MCF 10A (cell line): ENCODE results near the gene BMP2. TPM values are rescaled to one million over a fixed set of nuclear protein-coding genes. Genes with fewer than 3 reads are reported as not detected.

Experiments used
- BruUV-seq: library from RNA; stranded (reverse); fragments of 400-500 nt; replicated peaks from 2 replicates; lab custom pipeline; 2021; lab: Mats Ljungman, UMichigan
- CTCF ChIA-PET: fragments of 300-600 bp; sonication (Branson Sonifier 250); formaldehyde crosslinking; extraction: SDS; loops from one replicate; lab custom pipeline; 2021; ENCODE audit warnings: antibody characterized with exemption, inconsistent platforms; lab: Yijun Ruan, JAX
- POLR2A ChIA-PET: fragments of 300-600, 350-650 bp; sonication (Branson Sonifier 250); formaldehyde crosslinking; extraction: SDS; loops from one replicate; lab custom pipeline; 2020; ENCODE audit warnings: antibody characterized with exemption, inconsistent platforms; lab: Yijun Ruan, JAX
- DNase-seq: peaks from one replicate; pipeline ENCODE4 v3.0.0-alpha.2; 2018; ENCODE audit not compliant: unreplicated experiment
- H3K27ac Mint-ChIP-seq: one replicate; pipeline ENCODE4 v1.8.0; 2022; ENCODE audit warnings: mild to moderate bottlenecking, low read depth, mixed read lengths; ENCODE audit not compliant: unreplicated experiment
- H3K27me3 Mint-ChIP-seq: one replicate; pipeline ENCODE4 v1.8.0; 2022; ENCODE audit warnings: mixed read lengths; ENCODE audit not compliant: insufficient read depth, unreplicated experiment
- H3K36me3 Mint-ChIP-seq: one replicate; pipeline ENCODE4 v1.8.0; 2022; ENCODE audit warnings: mild to moderate bottlenecking, moderate library complexity, mixed read lengths; ENCODE audit not compliant: insufficient read depth, unreplicated experiment
- H3K4me1 Mint-ChIP-seq: one replicate; pipeline ENCODE4 v1.8.0; 2022; ENCODE audit warnings: mixed read lengths; ENCODE audit not compliant: insufficient read depth, unreplicated experiment
- H3K4me3 Mint-ChIP-seq: one replicate; pipeline ENCODE4 v1.8.0; 2022; ENCODE audit warnings: mild to moderate bottlenecking, moderate library complexity, mixed read lengths; ENCODE audit not compliant: unreplicated experiment
- H3K9me3 Mint-ChIP-seq: one replicate; pipeline ENCODE4 v1.8.0; 2022; ENCODE audit warnings: mixed read lengths; ENCODE audit not compliant: unreplicated experiment
- CTCF ChIP-seq: fragments of 200-600 bp; IDR thresholded peaks from one replicate; pipeline ENCODE4 v1.8.0; 2022; ENCODE audit warnings: antibody characterized with exemption, mild to moderate bottlenecking; ENCODE audit not compliant: unreplicated experiment
- intact Hi-C: fragments of 100-400 bp; cut with micrococcal nuclease; formaldehyde crosslinking; loops from 2 replicates; pipeline ENCODE4 v1.14.1; 2022
- total RNA-seq: library from RNA; stranded (reverse); gene quantifications from 2 replicates; pipeline ENCODE4 v1.2.3, GENCODE V29; 2022

Gene BMP2
- total RNA-seq, 1 experiment from 2014 or later, result 6.7 TPM

GRCh38 chr20:6824401-6824800 is 56.9 kb downstream of the BMP2 start:
- no peak overlapping the region for H3K27ac Mint-ChIP-seq
- no peak for TF ChIP-seq CTCF
- H3K27me3 Mint-ChIP-seq, result no peaks in the 10 kb centered on the region
- BruUV-seq, result no TSS peak
- intact Hi-C loops, result loop anchor here (10.0 kb wide), 2 partner anchors 120 to 680 kb away; no protein-coding TSS in a partner anchor
- H3K4me3 Mint-ChIP-seq, result no peak overlapping the region
- POLR2A ChIA-PET, result no interaction called here
- no peak for DNase-seq
- H3K9me3 Mint-ChIP-seq, result no peaks in the 10 kb centered on the region
- no peaks in the 10 kb centered on the region for H3K36me3 Mint-ChIP-seq
- peaks cover 1% of the 10 kb centered on the region for H3K4me1 Mint-ChIP-seq
- CTCF ChIA-PET, result interaction anchor here (0.6 to 5.0 kb wide), 16 partner anchors 12 to 1034 kb away, joined by 3 to 41 read pairs (median 4); no protein-coding TSS in a partner anchor

GRCh38 chr20:6827472-6827871 is 60.0 kb downstream of the BMP2 start:
- H3K27me3 Mint-ChIP-seq, result no peaks in the 10 kb centered on the region
- H3K27ac Mint-ChIP-seq, result peak overlapping the region; percentile 57
- CTCF ChIA-PET, result interaction anchor here (0.6 to 5.0 kb wide), 32 partner anchors 7 to 1031 kb away, joined by 3 to 41 read pairs (median 4); no protein-coding TSS in a partner anchor
- BruUV-seq, result no TSS peak
- H3K36me3 Mint-ChIP-seq, result no peaks in the 10 kb centered on the region
- intact Hi-C loops, result loop anchor here (5.0 to 10.0 kb wide), 3 partner anchors 60 to 683 kb away; partner anchors contain the start of gene BMP2
- no peak for TF ChIP-seq CTCF
- POLR2A ChIA-PET, result interaction anchor here (0.6 to 1.1 kb wide), 2 partner anchors 445 to 968 kb away, joined by 3 read pairs; no protein-coding TSS in a partner anchor
- DNase-seq, result no peak
- H3K4me1 Mint-ChIP-seq, result no peaks in the 10 kb centered on the region
- H3K4me3 Mint-ChIP-seq, result no peak overlapping the region
- no peaks in the 10 kb centered on the region for H3K9me3 Mint-ChIP-seq

DNA sequence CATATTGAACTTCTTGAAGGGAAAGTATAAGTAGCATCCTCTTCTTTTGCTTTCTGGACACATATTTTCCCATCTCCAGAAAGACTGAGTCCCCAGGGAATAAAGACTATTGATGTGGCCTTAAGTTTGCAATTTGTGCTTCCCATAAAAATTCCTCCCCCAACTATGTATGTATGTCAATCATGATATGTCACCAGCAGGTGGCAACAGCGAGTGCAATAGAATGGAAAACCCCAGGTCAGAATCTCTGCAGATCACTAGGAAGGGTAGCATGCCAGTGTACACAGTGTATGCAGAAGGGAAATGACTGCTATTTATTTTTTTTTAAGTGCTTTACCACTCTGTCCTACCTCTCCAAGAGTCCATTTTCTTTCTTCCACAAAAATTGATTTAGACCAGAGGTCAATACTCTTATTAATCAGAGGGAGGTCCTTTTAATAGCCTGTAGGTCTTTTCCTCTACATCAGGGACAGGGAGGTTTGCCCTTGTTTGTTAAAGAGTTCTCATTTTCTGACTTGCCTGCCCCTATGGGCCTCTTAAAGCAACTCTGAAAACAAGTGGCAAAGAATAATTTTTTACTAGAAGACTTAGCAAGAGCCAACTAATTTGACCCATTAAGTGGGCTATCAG is 61.4 kb downstream of the BMP2 start:
- H3K4me1 Mint-ChIP-seq, result no peaks in the 10 kb centered on the region
- CTCF ChIA-PET, result interaction anchor here (0.5 to 5.0 kb wide), 74 partner anchors 9 to 1893 kb away, joined by 3 to 41 read pairs (median 4); partner anchors contain the start of gene BMP2
- DNase-seq, result peak; percentile 82
- intact Hi-C loops, result loop anchor here (1.0 to 10.0 kb wide), 11 partner anchors 62 to 1098 kb away; partner anchors contain the start of gene BMP2
- H3K27me3 Mint-ChIP-seq, result no peaks in the 10 kb centered on the region
- H3K9me3 Mint-ChIP-seq, result no peaks in the 10 kb centered on the region
- peak; percentile 47 for TF ChIP-seq CTCF
- no TSS peak for BruUV-seq
- no peak overlapping the region for H3K27ac Mint-ChIP-seq
- no peak overlapping the region for H3K4me3 Mint-ChIP-seq
- POLR2A ChIA-PET, result interaction anchor here (0.6 to 1.2 kb wide), 4 partner anchors 9 to 457 kb away, joined by 3 to 7 read pairs (median 3); no protein-coding TSS in a partner anchor
- no peaks in the 10 kb centered on the region for H3K36me3 Mint-ChIP-seq

DNA sequence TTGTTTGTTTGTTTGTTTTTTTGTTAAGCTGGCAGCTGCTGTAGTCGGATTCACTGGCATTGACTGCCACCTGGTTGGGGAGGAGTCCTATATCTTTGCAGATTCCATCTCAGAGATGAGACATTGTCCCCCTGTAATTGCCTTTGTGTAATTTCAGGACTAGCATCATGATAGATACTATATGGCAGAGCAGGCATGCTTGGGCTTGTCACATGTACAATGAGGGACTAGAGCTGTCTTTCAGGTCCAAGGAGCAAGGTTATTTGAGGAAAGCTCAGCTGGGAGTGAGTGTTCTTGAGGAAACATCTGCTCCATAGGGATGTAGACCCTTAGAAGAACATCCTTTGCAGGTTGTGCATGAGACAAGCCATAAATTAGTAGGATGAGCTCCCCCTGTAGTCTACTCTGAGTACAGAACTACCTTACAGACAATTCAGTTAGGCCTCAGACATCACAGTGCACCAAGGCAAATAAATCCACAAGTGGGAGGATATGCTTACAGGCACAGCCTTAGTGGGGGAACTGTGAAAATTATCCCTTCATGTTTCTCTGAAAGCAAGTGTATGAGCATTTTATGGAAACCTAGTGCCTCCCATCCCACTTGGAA is 62.1 kb downstream of the BMP2 start:
- no peaks in the 10 kb centered on the region for H3K4me1 Mint-ChIP-seq
- no peaks in the 10 kb centered on the region for H3K27me3 Mint-ChIP-seq
- intact Hi-C loops, result loop anchor here (1.0 to 10.0 kb wide), 8 partner anchors 62 to 1097 kb away; partner anchors contain the start of gene BMP2
- H3K9me3 Mint-ChIP-seq, result no peaks in the 10 kb centered on the region
- no peak overlapping the region for H3K4me3 Mint-ChIP-seq
- H3K36me3 Mint-ChIP-seq, result no peaks in the 10 kb centered on the region
- H3K27ac Mint-ChIP-seq, result no peak overlapping the region
- peak; percentile 8 for DNase-seq
- TF ChIP-seq CTCF, result peak; percentile 5
- ChIA-PET POLR2A (interaction anchor here (0.6 to 1.4 kb wide), 6 partner anchors 10 to 456 kb away, joined by 3 to 7 read pairs (median 3); no protein-coding TSS in a partner anchor), CTCF (interaction anchor here (0.5 to 3.1 kb wide), 66 partner anchors 10 to 1893 kb away, joined by 3 to 26 read pairs (median 4); partner anchors contain the start of gene BMP2)
- no TSS peak for BruUV-seq
